ENCODE data around the gene FBXW8. TPM values are rescaled to one million over a fixed set of nuclear protein-coding genes. Genes with fewer than 3 reads are reported as not detected.

FBXW8 gene
- total and polyA plus RNA-seq, 2 donors (not counting 3 experiments of a cell fraction or from before 2014, with no cell fraction given) = 15.4 TPM

DNA sequence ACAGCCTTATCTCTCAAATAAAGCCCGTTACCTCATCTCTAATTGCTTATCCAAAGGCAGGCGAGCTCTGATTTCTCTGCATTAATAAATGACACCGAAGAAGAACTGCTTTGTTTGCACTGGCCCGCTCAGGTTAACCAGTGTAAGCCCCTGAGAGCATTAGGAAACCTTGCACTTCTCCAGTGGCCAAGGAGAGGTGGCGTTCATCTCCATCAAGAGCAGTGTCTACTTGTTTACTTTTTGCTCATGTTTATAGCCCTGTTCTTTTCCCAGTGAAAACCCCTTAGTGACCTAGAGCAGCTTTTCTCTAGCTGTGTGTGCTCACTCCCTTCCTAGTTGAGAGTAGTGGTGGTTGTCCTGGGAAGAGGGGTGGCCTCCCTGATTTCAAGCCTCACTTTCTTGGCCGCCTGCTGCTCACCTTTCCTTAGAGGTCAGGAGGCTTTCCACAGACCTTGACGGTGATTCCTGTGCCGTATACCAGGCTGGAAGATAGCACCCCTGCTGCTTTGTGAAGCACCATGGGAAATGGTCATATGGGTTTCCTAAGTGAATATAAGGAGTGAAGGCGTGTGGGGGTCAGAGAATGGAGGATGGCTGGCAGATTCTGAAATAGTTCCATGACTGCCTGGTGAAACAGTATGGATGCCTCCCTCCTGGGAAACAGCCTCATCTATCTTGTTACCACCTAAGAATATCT is 16.6 kb downstream of the FBXW8 start:
- ChIA-PET CTCF (no interaction called here), POLR2A (no interaction called here)
- DNase-seq (ENCODE audit: low read depth, low spot score) (no peak), FAIRE-seq (no peak)
- peaks cover 14% of the 10 kb centered on the region for H3K79me2 ChIP-seq (ENCODE audit: control insufficient read depth, insufficient read depth, low read length)
- no peak for TF ChIP-seq POLR2A (IDR thresholded peaks at IDR 0.05; ENCODE audit: low read depth, low read length)
- no peak for TF ChIP-seq EZH2 (IDR thresholded peaks at IDR 0.05; ENCODE audit: borderline replicate concordance, low read depth, low read length, severe bottlenecking)
- TF ChIP-seq, protein P1, sequence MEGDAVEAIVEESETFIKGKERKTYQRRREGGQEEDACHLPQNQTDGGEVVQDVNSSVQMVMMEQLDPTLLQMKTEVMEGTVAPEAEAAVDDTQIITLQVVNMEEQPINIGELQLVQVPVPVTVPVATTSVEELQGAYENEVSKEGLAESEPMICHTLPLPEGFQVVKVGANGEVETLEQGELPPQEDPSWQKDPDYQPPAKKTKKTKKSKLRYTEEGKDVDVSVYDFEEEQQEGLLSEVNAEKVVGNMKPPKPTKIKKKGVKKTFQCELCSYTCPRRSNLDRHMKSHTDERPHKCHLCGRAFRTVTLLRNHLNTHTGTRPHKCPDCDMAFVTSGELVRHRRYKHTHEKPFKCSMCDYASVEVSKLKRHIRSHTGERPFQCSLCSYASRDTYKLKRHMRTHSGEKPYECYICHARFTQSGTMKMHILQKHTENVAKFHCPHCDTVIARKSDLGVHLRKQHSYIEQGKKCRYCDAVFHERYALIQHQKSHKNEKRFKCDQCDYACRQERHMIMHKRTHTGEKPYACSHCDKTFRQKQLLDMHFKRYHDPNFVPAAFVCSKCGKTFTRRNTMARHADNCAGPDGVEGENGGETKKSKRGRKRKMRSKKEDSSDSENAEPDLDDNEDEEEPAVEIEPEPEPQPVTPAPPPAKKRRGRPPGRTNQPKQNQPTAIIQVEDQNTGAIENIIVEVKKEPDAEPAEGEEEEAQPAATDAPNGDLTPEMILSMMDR (IDR thresholded peaks at IDR 0.05; ENCODE audit: extremely low read depth in 1 of 2, insufficient read depth in 1 of 2, low read depth in 1 of 2, low read length in 2 of 2) = no peak
- no peak for TF ChIP-seq POLR2AphosphoS5 (IDR thresholded peaks at IDR 0.05; ENCODE audit: insufficient read depth, low read depth, low read length)
- no peak for TF ChIP-seq JUN (IDR thresholded peaks at IDR 0.05; ENCODE audit: borderline replicate concordance, insufficient read depth, insufficient read length, low read depth)
- no peak for TF ChIP-seq FOS (IDR thresholded peaks at IDR 0.05; ENCODE audit: borderline replicate concordance, insufficient read depth, low read length)
- TF ChIP-seq, protein P2, sequence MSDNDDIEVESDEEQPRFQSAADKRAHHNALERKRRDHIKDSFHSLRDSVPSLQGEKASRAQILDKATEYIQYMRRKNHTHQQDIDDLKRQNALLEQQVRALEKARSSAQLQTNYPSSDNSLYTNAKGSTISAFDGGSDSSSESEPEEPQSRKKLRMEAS (IDR thresholded peaks at IDR 0.05; ENCODE audit: insufficient read depth, insufficient read length) = no peak
- no peak for TF ChIP-seq GATA2 (IDR thresholded peaks at IDR 0.05; ENCODE audit: insufficient read depth, insufficient read length, low read depth, low read length)
- TF ChIP-seq MYC (IDR thresholded peaks at IDR 0.05; ENCODE audit: low read depth, low read length) = no peak
- dilution Hi-C loops (cut with MboI; ENCODE audit: extremely low pct_ligation_motif_present, low sequenced_read_pairs) (no loop called here), intact Hi-C loops (cut with micrococcal nuclease) (no loop called here)
- H3K4me2 ChIP-seq (ENCODE audit: insufficient read depth, low read length) = no peak overlapping the region
- no peak overlapping the region for H2AFZ ChIP-seq (ENCODE audit: low read depth, low read length)
- no peaks in the 10 kb centered on the region for H4K20me1 ChIP-seq (replicated peaks; ENCODE audit: control insufficient read depth, extremely low read depth, insufficient read depth, low read length)
- no peak overlapping the region for H3K9ac ChIP-seq (replicated peaks; ENCODE audit: extremely low read depth, insufficient read depth, low read length)
- no peaks in the 10 kb centered on the region for H3K9me1 ChIP-seq (replicated peaks; ENCODE audit: control insufficient read depth, extremely low read depth, insufficient read depth, low read length)
- no peak overlapping the region for H3K27ac ChIP-seq (ENCODE audit: insufficient read depth, low read depth, low read length)
- no peaks in the 10 kb centered on the region for H3K9me3 ChIP-seq (replicated peaks; ENCODE audit: control insufficient read depth, insufficient read depth, low read length)
- H3K36me3 ChIP-seq (ENCODE audit: control insufficient read depth in 2 of 2, extremely low read depth in 1 of 2, insufficient read depth in 2 of 2, low read length in 2 of 2) = peaks cover 2 to 6% of the 10 kb centered on the region in 2 experiments
- peaks cover 12% of the 10 kb centered on the region for H3K4me1 ChIP-seq (ENCODE audit: control insufficient read depth, extremely low read depth, insufficient read depth, low read length)
- H3K4me3 ChIP-seq (replicated peaks in 1 of 3; ENCODE audit: insufficient read depth in 1 of 3, low read depth in 1 of 3, low read length in 3 of 3) = no peak overlapping the region
- BruUV-seq (replicated peaks) = no TSS peak
- H3K27me3 ChIP-seq (ENCODE audit: control insufficient read depth in 2 of 2, insufficient read depth in 2 of 2, low read length in 2 of 2) = no peaks in the 10 kb centered on the region

Measured in endothelial cell of umbilical vein (primary cell).